Hematopoietic multipotent progenitor cell treated with erythropoietin and hydrocortisone succinate and interleukin-3 and kit ligand, for 17 days (in vitro differentiated cells): ENCODE measurements around the gene SUGP2.

Experiments used
- DNase-seq: peaks from one replicate; pipeline ENCODE4 v3.0.0-alpha.2; 2015; ENCODE audit warnings: low spot score

Gene SUGP2

GRCh38 chr19:19059018-19059836 lies 25.9 kb upstream of the SUGP2 start:
- DNase-seq: peak; percentile 56

GRCh38 chr19:19057720-19058119 lies 24.4 kb upstream of the SUGP2 start:
- DNase-seq: no peak

- no peak for DNase-seq
Observed at GRCh38 chr19:19057317-19057716, 24.0 kb upstream of the SUGP2 start.

- no peak for DNase-seq
Observed at GRCh38 chr19:19056636-19057275, 23.4 kb upstream of the SUGP2 start.

DNA sequence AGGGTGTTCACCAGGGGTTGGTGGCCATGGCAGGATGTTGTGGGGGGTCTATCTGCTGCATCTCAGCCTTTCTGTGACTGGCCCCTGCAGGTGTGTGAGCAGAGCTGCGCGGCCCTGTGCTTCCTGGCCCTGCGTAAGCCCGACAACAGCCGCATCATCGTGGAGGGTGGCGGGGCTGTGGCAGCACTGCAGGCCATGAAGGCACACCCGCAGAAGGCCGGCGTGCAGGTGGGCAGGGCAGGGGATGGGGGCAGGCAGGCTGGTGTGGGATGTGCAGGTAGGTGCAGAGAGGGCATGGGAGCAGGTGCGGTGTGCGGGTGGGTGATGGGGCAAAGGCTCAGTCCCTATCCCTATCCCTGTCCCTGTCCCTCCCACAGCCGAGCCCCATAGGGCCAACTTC lies 22.4 kb upstream of the SUGP2 start:
- no peak for DNase-seq

GRCh38 chr19:19054939-19055440 lies 21.7 kb upstream of the SUGP2 start:
- no peak for DNase-seq

DNA sequence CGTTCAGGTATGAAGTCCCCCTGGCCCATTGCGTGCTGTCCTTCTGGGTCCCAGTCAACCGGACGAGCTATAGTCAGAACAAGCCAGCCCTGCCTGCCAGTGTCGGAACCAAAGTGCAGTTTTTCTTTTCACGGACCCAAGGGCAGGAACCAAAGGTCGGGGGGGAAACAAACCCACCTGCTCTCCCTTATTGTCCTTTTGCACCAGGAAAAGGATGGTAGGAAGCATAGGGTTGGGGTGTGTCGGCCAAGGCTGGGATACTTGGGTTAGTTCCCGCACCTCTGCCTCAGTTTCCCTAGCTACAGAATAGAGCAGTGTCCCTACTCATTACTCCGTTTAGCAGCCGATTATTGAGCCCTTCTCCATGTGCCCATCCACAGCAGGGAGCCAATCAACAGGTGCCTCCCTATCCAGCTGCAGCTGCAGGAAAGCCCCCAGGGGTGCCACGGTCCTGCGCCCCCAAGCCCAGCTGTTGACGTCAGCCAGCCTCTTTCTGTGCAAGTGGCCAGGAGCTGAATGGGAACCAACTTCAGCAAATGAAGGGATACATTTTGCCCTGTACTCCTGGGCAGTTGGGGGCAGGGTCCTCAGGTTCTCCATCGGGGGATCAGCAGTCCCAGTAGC lies 21.1 kb upstream of the SUGP2 start:
- no peak for DNase-seq

GRCh38 chr19:19053508-19054314 lies 20.4 kb upstream of the SUGP2 start:
- DNase-seq: peak; percentile 85

DNA sequence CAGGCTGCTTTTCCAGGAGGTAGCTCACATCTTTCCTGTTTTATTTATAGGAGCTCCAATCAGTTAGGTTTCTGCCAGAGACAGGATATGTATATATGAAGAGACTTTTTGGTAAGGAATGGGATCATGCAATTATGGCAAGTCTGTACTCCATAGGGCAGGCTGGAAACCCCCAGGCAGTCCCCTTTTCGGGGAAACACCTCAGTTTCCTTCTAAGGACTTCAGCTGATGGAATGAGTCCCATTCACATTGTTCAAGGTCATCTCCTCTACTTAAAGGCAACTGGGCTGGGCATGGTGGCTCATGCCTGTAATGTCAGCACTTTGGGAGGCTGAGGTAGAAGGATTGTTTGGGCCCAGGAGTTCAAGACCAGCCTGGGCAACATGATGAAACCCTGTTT lies 19.6 kb upstream of the SUGP2 start:
- DNase-seq: no peak

DNA sequence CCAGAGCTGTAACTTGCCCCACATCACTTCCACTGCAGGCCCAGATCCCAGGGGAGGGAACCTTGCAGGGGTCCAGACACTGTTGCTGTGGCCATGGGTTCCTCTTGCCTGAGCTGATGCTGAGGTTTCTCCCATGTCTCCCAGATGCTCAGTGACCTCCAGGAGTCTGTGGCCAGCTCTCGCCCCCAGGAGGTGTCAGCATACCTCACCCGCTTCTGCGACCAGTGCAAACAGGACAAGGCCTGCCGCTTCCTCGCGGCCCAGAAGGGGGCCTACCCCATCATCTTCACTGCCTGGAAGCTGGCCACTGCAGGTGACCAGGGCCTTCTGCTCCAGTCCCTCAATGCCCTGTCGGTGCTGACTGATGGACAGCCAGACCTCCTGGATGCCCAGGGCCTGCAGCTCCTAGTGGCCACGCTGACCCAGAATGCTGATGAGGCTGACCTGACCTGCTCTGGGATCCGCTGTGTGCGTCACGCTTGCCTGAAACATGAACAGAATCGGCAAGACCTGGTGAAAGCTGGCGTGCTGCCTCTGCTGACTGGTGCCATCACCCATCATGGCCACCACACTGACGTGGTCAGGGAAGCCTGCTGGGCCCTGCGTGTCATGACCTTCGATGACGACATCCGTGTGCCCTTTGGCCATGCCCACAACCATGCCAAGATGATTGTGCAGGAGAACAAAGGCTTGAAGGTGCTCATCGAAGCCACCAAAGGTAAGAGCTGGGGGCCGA lies 18.3 kb upstream of the SUGP2 start:
- no peak for DNase-seq

DNA sequence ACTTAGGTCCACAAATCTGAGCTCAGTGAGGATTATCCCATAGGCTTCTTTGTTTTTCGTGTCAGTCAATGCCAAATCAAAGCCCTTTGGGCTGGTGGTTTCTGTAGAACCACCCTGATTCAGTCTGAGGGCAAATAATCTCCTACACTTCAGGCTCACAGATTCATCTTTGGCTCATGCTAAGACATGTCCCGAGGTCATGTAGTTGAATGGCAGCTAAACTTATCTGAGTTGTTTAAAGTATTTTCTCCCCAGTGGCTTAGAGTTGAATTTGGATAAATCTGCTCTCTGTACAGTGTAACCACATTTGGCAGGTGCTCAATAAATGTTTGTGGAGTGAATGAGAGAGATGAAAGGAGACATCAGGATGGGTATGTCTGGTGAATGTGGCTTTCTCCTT lies 17.4 kb upstream of the SUGP2 start:
- no peak for DNase-seq

DNA sequence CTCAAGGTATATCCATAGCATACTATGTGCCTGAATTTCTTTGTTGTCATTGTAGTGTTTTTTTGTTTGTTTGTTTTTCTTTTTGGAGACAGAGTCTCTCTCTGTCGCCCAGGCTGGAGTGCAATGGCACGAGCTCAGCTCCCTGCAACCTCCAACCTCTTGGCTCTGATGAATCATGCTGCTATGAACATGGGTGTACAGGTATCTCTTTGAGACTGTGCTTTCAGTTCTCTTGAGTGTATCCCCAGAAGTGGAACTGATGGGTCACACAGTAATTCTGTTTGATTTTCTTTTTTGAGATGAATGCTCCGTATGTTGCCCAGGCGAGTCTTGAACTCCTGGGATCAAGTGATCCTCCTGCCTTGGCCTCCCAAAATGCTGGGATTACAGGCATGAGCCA lies 16.8 kb upstream of the SUGP2 start:
- DNase-seq: no peak

DNA sequence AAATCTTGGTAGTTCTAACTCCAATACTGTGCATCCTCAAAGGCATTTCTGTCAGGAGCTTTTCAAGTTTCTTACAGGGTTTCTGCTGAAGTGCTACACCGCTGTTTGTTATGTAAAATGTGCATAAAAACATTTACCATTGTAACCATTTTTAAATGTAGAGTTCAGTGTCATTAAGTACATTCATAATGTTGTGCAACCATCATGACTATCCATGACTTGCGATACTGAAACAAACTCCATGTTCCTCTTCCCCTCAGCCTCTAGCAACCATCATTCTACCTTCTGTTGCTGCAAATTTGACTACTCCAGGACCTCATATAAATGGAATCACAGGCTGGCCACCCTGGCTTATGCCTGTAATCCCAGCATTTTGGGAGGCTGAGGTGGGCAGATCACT lies 16.1 kb upstream of the SUGP2 start:
- DNase-seq: no peak

GRCh38 chr19:19043881-19044280 lies 10.6 kb upstream of the SUGP2 start:
- no peak for DNase-seq

DNA sequence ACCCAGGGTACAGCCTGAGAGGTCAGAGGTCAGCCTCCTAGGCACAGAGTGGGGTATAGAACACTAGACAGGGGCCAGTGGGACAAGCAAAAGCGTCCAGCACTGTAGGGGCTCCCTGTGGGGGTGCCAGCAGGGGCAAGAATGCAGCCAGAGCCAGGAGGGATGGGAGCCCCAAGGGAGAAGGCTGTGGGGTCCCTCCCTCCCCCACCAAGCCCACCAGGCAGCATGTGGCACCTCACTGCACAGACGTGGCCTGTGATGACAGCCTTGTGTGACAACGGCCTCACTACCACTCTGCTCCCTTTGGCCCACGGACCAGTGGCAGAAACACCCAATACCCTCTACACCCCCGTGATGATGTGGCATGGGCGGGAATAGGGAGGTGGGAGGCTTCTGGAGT lies 10.2 kb upstream of the SUGP2 start:
- DNase-seq: no peak

GRCh38 chr19:19042732-19043280 lies 9.5 kb upstream of the SUGP2 start:
- no peak for DNase-seq

GRCh38 chr19:19040417-19040816 lies 7.1 kb upstream of the SUGP2 start:
- DNase-seq: no peak

DNA sequence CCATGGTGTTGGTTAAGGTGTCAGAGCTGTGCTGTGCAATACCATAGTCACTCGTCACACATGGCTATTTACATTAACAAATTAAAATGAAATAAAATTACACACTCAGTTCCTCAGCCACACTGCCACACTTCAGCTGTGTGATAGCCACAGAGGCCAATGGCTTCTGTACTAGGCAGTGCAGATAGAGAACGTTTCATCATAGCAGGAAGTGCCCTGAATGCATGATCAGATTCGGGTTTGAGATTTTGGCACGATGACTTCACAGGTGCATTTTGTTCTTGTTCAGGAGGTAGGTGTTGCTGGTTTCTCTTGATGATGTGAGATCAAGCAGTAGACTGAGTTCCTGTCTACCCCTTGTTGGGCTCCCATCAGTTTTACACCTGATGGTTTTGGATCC lies 6.6 kb upstream of the SUGP2 start:
- DNase-seq: no peak

DNA sequence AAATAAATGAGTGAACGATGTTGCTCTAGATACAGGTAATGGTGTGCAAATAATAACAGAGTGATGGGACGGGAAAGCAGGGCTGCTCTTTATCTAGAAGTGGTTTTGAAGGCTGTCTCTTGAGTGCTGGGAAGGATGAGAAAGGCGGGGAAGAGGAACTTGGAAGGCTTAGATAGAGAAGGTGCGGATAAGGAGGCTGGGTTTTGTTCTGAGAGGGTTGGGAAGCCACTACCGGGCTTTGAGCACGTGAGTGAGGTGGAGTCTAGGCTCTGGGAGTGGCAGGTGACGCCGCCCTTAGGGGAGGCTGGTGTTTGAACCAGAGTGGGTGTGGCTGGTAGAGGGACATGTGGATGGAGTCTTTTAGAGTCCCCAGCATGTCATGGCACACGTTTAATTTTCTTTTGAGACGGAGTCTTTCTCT lies 897 bp upstream of the SUGP2 start:
- DNase-seq: peak; percentile 90

DNA sequence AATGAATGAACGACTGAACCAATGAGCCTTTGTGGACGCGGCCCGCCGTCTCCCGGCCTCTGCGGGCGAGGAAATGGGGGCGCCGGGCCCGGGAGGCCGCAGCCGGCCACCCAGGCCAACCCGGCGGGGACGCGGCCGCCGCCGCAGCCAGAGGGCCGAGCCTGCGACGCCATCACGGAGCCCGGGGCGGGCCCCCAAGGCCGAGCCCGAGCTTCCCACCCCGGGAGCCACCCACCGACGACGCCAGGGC lies 216 bp downstream of the SUGP2 start:
- no peak for DNase-seq

DNA sequence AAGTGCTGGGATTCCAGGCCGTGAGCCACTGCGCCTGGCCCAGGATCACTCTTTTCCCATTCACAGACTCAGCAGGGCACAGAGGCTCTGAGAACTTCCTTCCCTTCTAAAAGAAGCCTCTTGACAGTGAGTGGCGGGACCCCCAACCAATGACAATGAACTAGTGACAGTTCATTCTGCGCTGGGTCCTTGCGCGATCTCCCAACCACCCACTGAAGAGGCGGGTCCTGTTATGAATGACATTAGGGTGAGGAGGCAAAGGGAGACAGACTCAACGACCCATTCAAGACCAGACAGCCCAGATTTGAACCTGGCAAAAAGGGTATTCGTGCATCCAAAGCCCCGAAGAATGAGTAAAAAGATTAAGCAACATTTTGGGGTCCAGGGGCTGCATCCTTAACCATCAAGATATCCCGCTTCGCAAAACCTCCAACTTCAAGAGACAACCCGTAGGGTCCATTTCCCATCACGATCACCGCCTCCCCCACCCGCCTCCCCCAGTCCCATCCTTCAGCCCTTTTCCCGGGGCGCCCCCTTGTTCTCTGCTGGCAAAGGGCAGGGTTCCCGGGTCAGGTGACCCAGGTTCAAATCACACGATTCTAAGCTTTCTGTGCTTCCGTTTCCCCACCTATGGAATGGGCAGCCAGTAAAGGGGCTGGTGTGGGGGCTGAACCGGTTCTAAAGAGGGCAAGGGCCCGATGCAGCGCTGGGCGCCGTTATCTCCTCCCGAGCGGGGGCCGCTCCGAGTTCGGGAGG lies 719 bp downstream of the SUGP2 start:
- peak; percentile 31 for DNase-seq
